ENCODE measurements around the gene CREB3L1.

DNA sequence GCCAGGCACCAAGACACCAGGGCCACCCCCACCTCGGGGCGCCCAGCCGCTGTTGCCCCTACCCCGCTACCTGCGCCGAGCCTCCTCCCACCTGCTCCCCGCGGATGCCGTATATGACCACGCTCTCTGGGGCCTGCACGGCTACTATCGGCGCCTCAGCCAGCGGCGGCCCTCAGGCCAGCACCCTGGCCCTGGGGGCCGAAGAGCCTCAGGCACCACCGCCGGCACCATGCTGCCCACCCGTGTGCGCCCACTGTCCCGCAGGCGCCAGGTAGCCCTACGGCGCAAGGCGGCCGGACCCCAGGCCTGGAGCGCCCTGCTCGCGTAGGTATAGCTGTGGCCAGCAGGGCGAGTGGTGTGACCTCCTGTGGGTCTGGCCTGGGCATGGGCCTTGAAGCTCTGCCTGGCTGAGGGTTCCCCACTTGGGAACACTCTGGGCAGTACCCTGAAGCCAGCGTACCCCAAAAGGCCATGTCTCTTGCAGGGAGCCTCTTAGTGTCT is 89.2 kb downstream of the CREB3L1 start:
- TF ChIP-seq GLIS3 (CRISPR knock-in tag; IDR thresholded peaks at IDR 0.05) (no peak), OSR1 (CRISPR knock-in tag; IDR thresholded peaks at IDR 0.05) (no peak), PPARA (CRISPR knock-in tag; IDR thresholded peaks at IDR 0.05; ENCODE audit: borderline replicate concordance) (no peak), CSDC2 (CRISPR knock-in tag; IDR thresholded peaks at IDR 0.05) (no peak)
- TF ChIP-seq, protein P1, sequence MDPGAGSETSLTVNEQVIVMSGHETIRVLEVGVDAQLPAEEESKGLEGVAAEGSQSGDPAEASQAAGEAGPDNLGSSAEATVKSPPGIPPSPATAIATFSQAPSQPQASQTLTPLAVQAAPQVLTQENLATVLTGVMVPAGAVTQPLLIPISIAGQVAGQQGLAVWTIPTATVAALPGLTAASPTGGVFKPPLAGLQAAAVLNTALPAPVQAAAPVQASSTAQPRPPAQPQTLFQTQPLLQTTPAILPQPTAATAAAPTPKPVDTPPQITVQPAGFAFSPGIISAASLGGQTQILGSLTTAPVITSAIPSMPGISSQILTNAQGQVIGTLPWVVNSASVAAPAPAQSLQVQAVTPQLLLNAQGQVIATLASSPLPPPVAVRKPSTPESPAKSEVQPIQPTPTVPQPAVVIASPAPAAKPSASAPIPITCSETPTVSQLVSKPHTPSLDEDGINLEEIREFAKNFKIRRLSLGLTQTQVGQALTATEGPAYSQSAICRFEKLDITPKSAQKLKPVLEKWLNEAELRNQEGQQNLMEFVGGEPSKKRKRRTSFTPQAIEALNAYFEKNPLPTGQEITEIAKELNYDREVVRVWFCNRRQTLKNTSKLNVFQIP (CRISPR knock-in tag; IDR thresholded peaks at IDR 0.05; ENCODE audit: borderline replicate concordance, low read depth), result no peak

All from SK-N-SH treated with all-trans-retinoic acid at 6 μM for 48 hours (cell line).